Endodermal cell (in vitro differentiated cells): Measurements from ENCODE around the gene GNAI3. TPM values are rescaled to one million over a fixed set of nuclear protein-coding genes. Genes with fewer than 3 reads are reported as not detected.

ENCODE experiments used
- DNase-seq: peaks from one replicate; pipeline ENCODE4 v3.0.0-alpha.2; 2017
- H3K27ac ChIP-seq: 2 replicates; pipeline ENCODE4 v1.5.1; 2013; ENCODE audit warnings: mild to moderate bottlenecking, low read depth, low read length, moderate library complexity
- H3K27me3 ChIP-seq: 2 replicates; pipeline ENCODE4 v1.6.1; 2013; ENCODE audit warnings: mild to moderate bottlenecking, low read length, moderate library complexity; ENCODE audit not compliant: insufficient read depth, control insufficient read depth, poor library complexity, severe bottlenecking
- H3K36me3 ChIP-seq: 2 replicates; pipeline ENCODE4 v1.7.0; 2013; ENCODE audit warnings: mild to moderate bottlenecking, low read length, moderate library complexity; ENCODE audit not compliant: control insufficient read depth, insufficient read depth
- H3K4me1 ChIP-seq: one replicate; pipeline ENCODE4 v1.7.0; 2013; ENCODE audit warnings: low read length; ENCODE audit not compliant: control insufficient read depth, insufficient read depth
- H3K4me3 ChIP-seq: 2 replicates; pipeline ENCODE4 v1.5.1; 2013; ENCODE audit warnings: mild to moderate bottlenecking, low read length, moderate library complexity
- H3K9ac ChIP-seq: 2 replicates; pipeline ENCODE4 v1.6.1; 2013; ENCODE audit warnings: mild to moderate bottlenecking, low read length, moderate library complexity; ENCODE audit not compliant: poor library complexity, severe bottlenecking; ENCODE audit errors: extremely low read depth
- H3K9me3 ChIP-seq: 2 replicates; pipeline ENCODE4 v1.6.1; 2013; ENCODE audit warnings: mild to moderate bottlenecking, low read length, moderate library complexity; ENCODE audit not compliant: control insufficient read depth
- H3K27ac Mint-ChIP-seq: 2 replicates; pipeline ENCODE4 v1.8.0; 2020; ENCODE audit warnings: mixed read lengths
- H3K27me3 Mint-ChIP-seq: 2 replicates; pipeline ENCODE4 v1.8.0; 2021; ENCODE audit warnings: mild to moderate bottlenecking, mixed read lengths; ENCODE audit not compliant: insufficient read depth
- H3K36me3 Mint-ChIP-seq: 2 replicates; pipeline ENCODE4 v1.8.0; 2020; ENCODE audit warnings: low read depth, mixed read lengths
- H3K4me1 Mint-ChIP-seq: 2 replicates; pipeline ENCODE4 v1.8.0; 2020; ENCODE audit warnings: mixed read lengths
- H3K4me3 Mint-ChIP-seq: 2 replicates; pipeline ENCODE4 v1.8.0; 2020; ENCODE audit warnings: mild to moderate bottlenecking, moderate library complexity, mixed read lengths
- H3K9me3 Mint-ChIP-seq: 2 replicates; pipeline ENCODE4 v1.8.0; 2020; ENCODE audit warnings: mild to moderate bottlenecking, mixed read lengths
- CTCF ChIP-seq: fragments of 200-600 bp; sonication (generic); conservative IDR thresholded peaks from 2 replicates; pipeline ENCODE4 v1.5.0; 2021; ENCODE audit warnings: antibody characterized with exemption, mild to moderate bottlenecking
- WGBS, 2 experiments: methylation state at CpG; one replicate each; pipeline versions ENCODE4 v1.1.5 to v1.1.7; 2013; ENCODE audit warnings: missing lambda C conversion rate in 2 of 2, mixed read lengths in 1 of 2; ENCODE audit not compliant: insufficient coverage in 1 of 2, insufficient read length in 1 of 2; 5-methylcytosine and 5-hydroxymethylcytosine counted together
- total RNA-seq, 2 donors: library from RNA; stranded (reverse); fragmentation: NEBNext Ultra II Directional in 1 of 2; extraction: Animal tissue kit (Norgen Biotek cat#: 25700) in 1 of 2; gene quantifications; 2 replicates in 1 of 2; 3 replicates in 1 of 2; pipeline ENCODE4 v1.2.1, GENCODE V29; 2021

Gene GNAI3
- total RNA-seq, 2 donors from 2014 or later = 10.1 to 10.9 TPM

DNA sequence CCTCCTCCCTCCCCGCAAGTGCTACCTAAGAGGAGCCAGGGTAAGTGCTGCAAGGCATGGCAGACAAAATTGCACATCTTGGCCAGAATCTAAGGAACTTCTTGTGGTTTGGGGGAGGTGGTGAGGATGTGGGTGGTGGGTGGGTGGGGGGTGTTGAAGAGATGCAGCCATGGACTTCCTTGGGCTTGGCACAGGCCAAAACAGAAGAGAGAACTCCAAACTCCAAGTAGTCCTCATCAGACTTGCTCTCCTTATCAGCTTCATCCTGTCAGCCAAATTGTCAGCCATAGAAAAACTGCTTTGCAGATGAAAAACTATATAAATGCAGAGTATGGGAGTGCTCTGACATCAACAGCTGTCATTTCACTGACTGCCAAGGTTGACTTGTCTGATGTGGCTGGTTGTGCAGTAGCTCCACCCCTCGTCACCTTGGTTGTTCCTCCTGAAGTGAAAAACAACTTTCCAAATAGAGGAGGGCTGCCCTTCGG is 46.0 kb upstream of the GNAI3 start:
- H3K4me3 ChIP-seq = no peak overlapping the region
- Mint-ChIP-seq H3K4me3 (no peak overlapping the region), H3K9me3 (no peaks in the 10 kb centered on the region), H3K27me3 (peaks cover 10% of the 10 kb centered on the region), H3K4me1 (peaks cover 18% of the 10 kb centered on the region), H3K36me3 (no peaks in the 10 kb centered on the region), H3K27ac (no peak overlapping the region)
- no peak for DNase-seq
- H3K27me3 ChIP-seq = peaks cover 9% of the 10 kb centered on the region
- no peaks in the 10 kb centered on the region for H3K36me3 ChIP-seq
- peaks cover 2% of the 10 kb centered on the region for H3K4me1 ChIP-seq
- WGBS, 2 experiments = 90 to 91% methylated on average over 2 to 3 of the region's 3 CpGs
- H3K27ac ChIP-seq = no peak overlapping the region
- TF ChIP-seq CTCF = no peak
- H3K9me3 ChIP-seq = no peaks in the 10 kb centered on the region
- H3K9ac ChIP-seq = no peak overlapping the region

GRCh38 chr1:109503935-109504334 is 44.5 kb upstream of the GNAI3 start:
- TF ChIP-seq CTCF = no peak
- H3K4me3 ChIP-seq = no peak overlapping the region
- no peak for DNase-seq
- peaks cover 22% of the 10 kb centered on the region for H3K27me3 ChIP-seq
- Mint-ChIP-seq H3K27me3 (peaks cover 25% of the 10 kb centered on the region), H3K4me1 (peaks cover 8% of the 10 kb centered on the region), H3K36me3 (no peaks in the 10 kb centered on the region), H3K4me3 (no peak overlapping the region), H3K9me3 (no peaks in the 10 kb centered on the region), H3K27ac (no peak overlapping the region)
- WGBS, 2 experiments = 90 to 97% methylated on average over 4 to 5 of the region's 5 CpGs
- no peaks in the 10 kb centered on the region for H3K36me3 ChIP-seq
- no peaks in the 10 kb centered on the region for H3K9me3 ChIP-seq
- no peak overlapping the region for H3K27ac ChIP-seq
- H3K9ac ChIP-seq = no peak overlapping the region
- no peaks in the 10 kb centered on the region for H3K4me1 ChIP-seq

GRCh38 chr1:109504974-109505373 is 43.4 kb upstream of the GNAI3 start:
- Histone ChIP-seq H3K36me3 (no peaks in the 10 kb centered on the region), H3K27me3 (peaks cover 27% of the 10 kb centered on the region), H3K4me3 (no peak overlapping the region), H3K9me3 (no peaks in the 10 kb centered on the region), H3K27ac (no peak overlapping the region), H3K4me1 (no peaks in the 10 kb centered on the region), H3K9ac (no peak overlapping the region)
- Mint-ChIP-seq H3K27me3 (peaks cover 31% of the 10 kb centered on the region), H3K9me3 (no peaks in the 10 kb centered on the region), H3K4me1 (peaks cover 13% of the 10 kb centered on the region), H3K27ac (no peak overlapping the region), H3K36me3 (no peaks in the 10 kb centered on the region), H3K4me3 (no peak overlapping the region)
- no peak for DNase-seq
- WGBS, 2 experiments = 83 to 100% methylated on average over 1 of the region's 1 CpG
- TF ChIP-seq CTCF = no peak
